MM.1S (cell line): ENCODE data around the gene EML1.

Experiments
- EZH2 ChIP-seq: fragments of 300-600 bp; sonication (generic); optimal IDR thresholded peaks from 2 replicates; pipeline ENCODE3; 2017; ENCODE audit warnings: low read depth, mild to moderate bottlenecking, antibody characterized with exemption, low read length, mixed read lengths
- EZH2phosphoT487 ChIP-seq: fragments of 300-600 bp; sonication (generic); IDR thresholded peaks from 2 replicates; pipeline ENCODE4 v1.6.1; 2018; ENCODE audit warnings: antibody characterized with exemption, low read length
- TF ChIP-seq, protein P1 (sequence below): fragments of 300-600 bp; sonication (generic); IDR thresholded peaks from 2 replicates; pipeline ENCODE4 v1.5.1; 2016; ENCODE audit warnings: antibody characterized with exemption, low read length, mixed read lengths

DNA sequence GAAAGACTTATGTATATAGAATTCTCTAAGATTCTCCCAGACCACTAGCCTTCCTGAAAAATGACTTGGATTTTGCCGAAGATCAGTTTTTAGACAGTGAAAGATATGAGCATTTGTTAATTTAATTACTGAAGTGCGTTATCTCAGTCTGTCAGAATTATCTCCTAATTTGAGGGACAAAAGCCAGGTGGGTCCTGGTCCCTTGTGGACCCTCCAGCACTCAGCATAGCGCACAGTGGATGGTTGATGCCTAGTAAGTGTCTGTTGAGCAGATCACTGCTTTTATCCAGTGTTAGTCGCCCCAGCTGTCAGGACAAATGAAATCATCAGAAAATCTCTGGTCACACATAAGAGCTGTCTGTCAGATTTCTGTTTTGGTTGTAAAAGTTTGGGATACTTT lies 80.4 kb downstream of the EML1 start:
- TF ChIP-seq EZH2 (no peak), EZH2phosphoT487 (no peak)
- TF ChIP-seq, protein P1, sequence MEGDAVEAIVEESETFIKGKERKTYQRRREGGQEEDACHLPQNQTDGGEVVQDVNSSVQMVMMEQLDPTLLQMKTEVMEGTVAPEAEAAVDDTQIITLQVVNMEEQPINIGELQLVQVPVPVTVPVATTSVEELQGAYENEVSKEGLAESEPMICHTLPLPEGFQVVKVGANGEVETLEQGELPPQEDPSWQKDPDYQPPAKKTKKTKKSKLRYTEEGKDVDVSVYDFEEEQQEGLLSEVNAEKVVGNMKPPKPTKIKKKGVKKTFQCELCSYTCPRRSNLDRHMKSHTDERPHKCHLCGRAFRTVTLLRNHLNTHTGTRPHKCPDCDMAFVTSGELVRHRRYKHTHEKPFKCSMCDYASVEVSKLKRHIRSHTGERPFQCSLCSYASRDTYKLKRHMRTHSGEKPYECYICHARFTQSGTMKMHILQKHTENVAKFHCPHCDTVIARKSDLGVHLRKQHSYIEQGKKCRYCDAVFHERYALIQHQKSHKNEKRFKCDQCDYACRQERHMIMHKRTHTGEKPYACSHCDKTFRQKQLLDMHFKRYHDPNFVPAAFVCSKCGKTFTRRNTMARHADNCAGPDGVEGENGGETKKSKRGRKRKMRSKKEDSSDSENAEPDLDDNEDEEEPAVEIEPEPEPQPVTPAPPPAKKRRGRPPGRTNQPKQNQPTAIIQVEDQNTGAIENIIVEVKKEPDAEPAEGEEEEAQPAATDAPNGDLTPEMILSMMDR: no peak
